H1 (cell line): ENCODE measurements around the gene DGAT2. TPM values are rescaled to one million over a fixed set of nuclear protein-coding genes. Genes with fewer than 3 reads are reported as not detected.

ENCODE experiments used
- CHD7 ChIP-seq: fragments of 300-600 bp; sonication (generic); IDR thresholded peaks from 2 replicates; pipeline ENCODE4 v1.7.1; 2012; ENCODE audit warnings: low read length, moderate library complexity, mild to moderate bottlenecking, inconsistent platforms; ENCODE audit not compliant: insufficient replicate concordance
- CTCF ChIP-seq, 3 experiments: IDR thresholded peaks; 1 replicate in 2 of 3; 2 replicates in 1 of 3; pipeline versions ENCODE4 v1.5.1 to v1.6.1; 2011; ENCODE audit warnings: low read length in 3 of 3, mild to moderate bottlenecking in 3 of 3, inconsistent platforms in 2 of 3, low read depth in 1 of 3, moderate library complexity in 1 of 3; ENCODE audit not compliant: insufficient read depth in 1 of 3; ENCODE audit errors: control extremely low read depth in 1 of 3
- E2F6 ChIP-seq: IDR thresholded peaks from 2 replicates; pipeline ENCODE4 v1.6.1; 2012; ENCODE audit warnings: inconsistent platforms
- polyA plus RNA-seq, 7 experiments: library from polyadenylated mRNA; depleted of rRNA in 3 of 7; stranded (reverse) in 5 of 7; unstranded in 2 of 7; fragments of >200 nt in 5 of 7; fragments of 200-250 nt in 2 of 7; gene quantifications; 1 replicate in 5 of 7; 2 replicates in 1 of 7; 4 replicates in 1 of 7; pipeline versions ENCODE4 v1.2.1 to v1.2.3, GENCODE V29; 2011 to 2013; ENCODE audit warnings: missing spikeins in 2 of 7, mixed read lengths in 2 of 7
- total RNA-seq: library from RNA; stranded (reverse); fragmentation: NEBNext Ultra II Directional; extraction: Animal tissue kit (Norgen Biotek cat#: 25700); gene quantifications from 2 replicates; pipeline ENCODE4 v1.2.1, GENCODE V29; 2021

The DGAT2 gene
- total and polyA plus RNA-seq, 2 of the 8 experiments (the other 6 are each of a cell fraction or from before 2014, with no cell fraction given), result 3.2 to 5.9 TPM

- TF ChIP-seq CHD7, result no peak
- no peak for TF ChIP-seq CTCF (IDR thresholded peaks at IDR 0.05; ENCODE audit: control extremely low read depth in 1 of 3, insufficient read depth in 1 of 3, low read depth in 1 of 3, low read length in 3 of 3)
- no peak for TF ChIP-seq E2F6
Observed at GRCh38 chr11:75797116-75797515, 28.5 kb downstream of the DGAT2 start (continued).
